AG04450 (cell line): ENCODE results near the gene HIVEP2. TPM values are rescaled to one million over a fixed set of nuclear protein-coding genes. Genes with fewer than 3 reads are reported as not detected.

Source experiments
- polyA plus RNA-seq: library from polyadenylated mRNA; depleted of rRNA; stranded (reverse); fragments of >200 nt; gene quantifications from 2 replicates; pipeline ENCODE4 v1.2.3, GENCODE V29; 2011; rRNA removed

The HIVEP2 gene
- polyA plus RNA-seq, 1 experiment, result 4.9 TPM

Other genes with a start within 250 kb of the HIVEP2 start
- gene AIG1, start 115.7 kb upstream of the HIVEP2 start, polyA plus RNA-seq, result 53.2 and 65.1 TPM in 2 replicates